Medulla oblongata (tissue), 1 donor: ENCODE data around the gene MTSS2.

Experiments
- DNase-seq: peaks from one replicate; pipeline ENCODE4 v3.0.0-alpha.2; 2015; ENCODE audit errors: extremely low spot score

The MTSS2 gene

DNA sequence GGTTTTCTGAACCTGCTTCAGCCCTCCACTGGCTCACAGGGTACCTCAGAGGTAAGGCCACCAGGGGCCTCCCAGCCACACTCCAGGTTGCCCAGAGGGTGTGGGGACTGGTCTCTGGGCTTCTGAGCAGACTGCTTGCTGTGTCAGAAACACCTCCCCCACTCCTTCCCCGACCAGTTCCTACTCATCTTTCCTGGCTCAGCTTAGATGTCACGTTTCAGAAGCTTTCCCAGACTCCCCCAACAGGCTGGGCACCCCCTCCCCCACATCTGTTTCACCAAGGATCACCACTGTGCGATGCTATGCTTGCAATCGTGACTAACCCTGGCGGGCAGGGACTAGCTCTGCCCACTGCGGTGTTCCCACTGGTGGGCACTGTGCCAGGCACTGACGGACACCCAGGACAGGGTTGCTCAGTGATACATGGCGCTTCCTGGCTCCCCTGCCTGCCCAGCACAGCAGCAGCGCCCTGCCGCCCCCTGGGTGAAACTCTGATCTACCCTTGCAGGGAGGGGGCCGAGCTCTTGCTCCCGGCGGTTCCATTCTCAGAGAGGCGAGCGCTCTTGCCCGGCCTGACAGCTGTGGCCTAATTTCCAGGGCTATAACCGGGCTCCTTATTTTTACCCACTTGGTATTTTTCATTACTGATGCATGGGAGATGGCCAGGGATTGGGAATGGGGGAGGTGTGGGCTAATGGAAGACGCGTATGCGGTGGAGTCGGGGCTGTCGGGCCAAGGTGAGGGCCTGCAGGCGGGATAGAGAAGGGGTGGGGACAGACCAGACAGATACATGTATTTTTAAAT lies 29.4 kb upstream of the MTSS2 start:
- no peak for DNase-seq

- no peak for DNase-seq
These were observed 28.8 kb upstream of the MTSS2 start for GRCh38 chr16:70714581-70715054.

DNA sequence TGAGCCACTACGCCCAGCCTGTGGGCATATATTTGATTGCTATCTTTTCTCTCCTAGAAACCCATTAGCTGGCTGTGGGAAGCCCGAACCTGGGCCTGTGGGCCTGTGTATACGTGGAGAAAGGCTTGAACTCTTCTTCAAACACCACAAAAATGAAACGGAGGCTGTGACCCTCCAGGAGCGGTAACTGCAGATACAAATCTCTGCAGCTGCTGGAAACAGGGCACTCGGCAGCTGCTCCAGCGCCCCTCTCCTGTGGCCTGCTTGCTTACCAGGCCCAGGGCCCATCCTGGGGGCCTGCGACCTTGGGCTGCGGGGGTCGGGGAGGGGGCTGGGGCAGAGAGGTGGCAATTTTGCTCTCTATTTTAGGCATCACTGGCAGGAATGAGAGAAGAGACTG lies 28.0 kb upstream of the MTSS2 start:
- DNase-seq, result no peak

GRCh38 chr16:70713342-70713741 lies 27.5 kb upstream of the MTSS2 start:
- DNase-seq, result no peak

- no peak for DNase-seq
These were observed 27.1 kb upstream of the MTSS2 start for GRCh38 chr16:70712942-70713341.

DNA sequence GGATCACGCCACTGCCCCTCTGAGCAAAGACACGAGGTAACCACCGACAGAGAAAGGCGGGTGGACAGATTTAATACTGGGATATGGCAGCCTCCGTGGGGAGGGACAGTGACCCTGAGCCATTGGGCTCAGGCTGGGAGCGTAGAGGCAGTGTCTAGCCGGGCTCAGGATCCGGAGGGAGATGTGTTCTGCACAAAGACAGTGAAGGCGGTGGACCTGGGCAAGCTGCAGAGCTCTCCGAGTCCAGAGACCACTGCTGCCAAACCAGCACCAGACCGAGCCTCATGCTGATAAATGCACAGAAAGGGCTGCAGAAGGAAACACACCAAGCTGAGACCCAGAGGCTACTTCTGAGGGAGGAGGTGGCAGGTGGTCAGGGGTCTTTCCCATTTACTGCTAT lies 26.5 kb upstream of the MTSS2 start:
- no peak for DNase-seq

- no peak for DNase-seq
These were observed 25.6 kb upstream of the MTSS2 start for GRCh38 chr16:70711211-70712031.

GRCh38 chr16:70710422-70711210 lies 24.8 kb upstream of the MTSS2 start:
- no peak for DNase-seq

DNA sequence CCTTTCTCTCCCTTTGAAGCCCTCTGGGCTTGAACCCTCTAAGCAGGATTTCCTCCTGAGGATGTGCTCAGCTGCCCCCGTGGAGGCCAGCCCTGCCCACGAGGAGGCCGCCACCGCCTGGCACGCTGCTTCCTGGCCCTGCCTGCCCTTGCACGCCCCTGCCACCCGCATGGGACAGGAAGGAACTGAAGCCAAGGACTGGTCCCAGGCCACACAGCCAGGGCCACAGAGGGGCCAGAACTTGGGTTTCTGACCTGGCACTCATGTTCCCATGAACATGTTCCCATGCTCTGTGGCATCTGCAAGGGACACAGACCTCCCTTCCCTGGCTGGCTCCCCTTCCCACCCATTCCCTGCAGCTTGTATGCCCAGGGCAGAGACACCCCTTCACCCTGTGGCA lies 24.1 kb upstream of the MTSS2 start:
- no peak for DNase-seq

- no peak for DNase-seq
These were observed 23.6 kb upstream of the MTSS2 start for GRCh38 chr16:70709457-70709856.

GRCh38 chr16:70708366-70709246 lies 22.8 kb upstream of the MTSS2 start:
- DNase-seq, result no peak

DNA sequence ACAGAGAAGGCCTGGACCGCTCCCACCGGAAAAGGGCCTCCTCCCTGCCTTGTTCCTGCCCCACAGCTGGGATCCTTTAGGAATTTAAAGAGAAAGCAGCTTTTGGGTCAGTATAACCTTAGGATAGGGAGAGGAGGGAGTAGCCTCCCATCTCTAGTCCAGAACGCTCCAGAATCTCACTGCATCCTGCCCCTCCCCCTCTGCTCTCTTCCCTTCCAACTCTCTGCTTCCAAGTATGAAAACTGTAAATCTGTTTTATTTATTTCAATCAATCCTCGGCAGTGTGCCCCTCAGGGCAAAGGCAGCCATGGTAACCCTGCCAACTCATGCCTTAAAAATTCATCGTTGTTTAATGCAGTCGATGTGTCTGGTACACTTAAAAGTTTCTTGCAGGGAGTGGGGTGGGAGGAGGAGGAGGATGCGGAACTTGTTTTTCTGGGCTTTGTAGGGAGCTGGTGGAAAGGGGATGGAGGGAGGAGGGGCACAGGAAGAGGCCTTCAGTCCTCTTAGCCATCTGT lies 21.2 kb upstream of the MTSS2 start:
- no peak for DNase-seq

DNA sequence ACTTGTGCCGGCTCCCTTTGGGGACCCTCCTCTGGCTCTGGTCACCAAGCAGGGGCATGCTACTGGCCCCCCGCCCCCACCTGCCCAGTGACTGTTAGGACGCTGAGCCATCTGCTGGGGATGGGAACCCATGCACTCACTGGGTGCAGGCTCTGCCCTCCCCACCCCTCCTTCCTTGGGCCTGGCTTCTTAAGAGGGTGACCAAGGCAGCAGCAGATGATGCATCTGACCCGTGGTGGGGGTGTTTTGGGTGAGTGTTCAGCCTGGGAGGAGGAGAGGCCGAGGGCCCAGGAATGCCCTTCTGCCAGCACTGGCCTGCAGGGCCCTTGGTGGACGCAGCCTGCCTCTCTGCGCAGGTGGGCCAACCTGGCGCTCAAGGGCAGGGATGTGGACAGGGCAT lies 19.2 kb upstream of the MTSS2 start:
- no peak for DNase-seq

DNA sequence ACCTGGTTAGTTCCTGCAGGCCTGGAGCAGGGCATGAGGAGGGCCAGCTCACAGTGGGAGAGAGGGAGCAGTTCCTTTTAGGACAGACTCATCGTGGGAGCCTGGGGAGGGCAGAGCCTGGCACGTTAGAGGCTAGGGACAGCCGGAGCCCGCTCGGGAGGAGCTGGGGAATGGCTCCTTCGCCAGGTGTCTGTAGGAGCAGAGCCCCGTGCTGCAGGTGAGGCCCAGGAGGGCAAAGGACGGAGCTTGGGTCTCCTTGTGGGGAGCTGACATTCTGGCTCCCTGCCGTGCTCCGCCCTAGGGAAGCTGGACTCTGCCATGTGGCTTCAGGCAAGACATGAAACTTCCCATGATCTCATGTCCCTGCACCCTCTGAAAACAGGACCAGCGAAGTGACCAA lies 18.7 kb upstream of the MTSS2 start:
- no peak for DNase-seq

DNA sequence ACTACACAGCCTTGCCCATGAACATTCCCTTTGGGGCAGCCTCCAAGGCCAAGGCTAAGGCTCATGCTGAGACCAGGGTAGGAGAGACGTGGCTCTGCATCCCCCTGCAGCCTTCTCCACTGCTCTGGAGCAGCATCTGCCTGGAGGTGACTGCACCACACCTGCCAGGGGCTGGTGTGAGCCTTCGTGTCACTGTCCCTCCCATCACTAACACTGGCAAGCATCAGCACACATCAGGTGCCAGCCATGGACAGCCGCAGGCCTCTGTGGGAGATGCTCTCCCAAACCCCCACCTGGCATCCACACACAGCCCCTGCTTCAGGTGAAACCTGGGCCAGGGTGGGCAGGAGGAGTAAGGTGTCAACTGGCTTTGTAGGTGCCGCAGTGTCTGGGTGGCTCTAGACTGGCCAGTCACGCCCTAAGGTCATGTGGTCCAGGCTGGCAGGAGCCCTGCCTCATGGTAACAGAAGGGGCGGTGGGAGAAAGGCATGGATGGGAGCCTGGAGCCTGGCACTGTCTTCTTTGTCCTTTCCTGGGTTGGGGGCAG lies 18.1 kb upstream of the MTSS2 start:
- no peak for DNase-seq

DNA sequence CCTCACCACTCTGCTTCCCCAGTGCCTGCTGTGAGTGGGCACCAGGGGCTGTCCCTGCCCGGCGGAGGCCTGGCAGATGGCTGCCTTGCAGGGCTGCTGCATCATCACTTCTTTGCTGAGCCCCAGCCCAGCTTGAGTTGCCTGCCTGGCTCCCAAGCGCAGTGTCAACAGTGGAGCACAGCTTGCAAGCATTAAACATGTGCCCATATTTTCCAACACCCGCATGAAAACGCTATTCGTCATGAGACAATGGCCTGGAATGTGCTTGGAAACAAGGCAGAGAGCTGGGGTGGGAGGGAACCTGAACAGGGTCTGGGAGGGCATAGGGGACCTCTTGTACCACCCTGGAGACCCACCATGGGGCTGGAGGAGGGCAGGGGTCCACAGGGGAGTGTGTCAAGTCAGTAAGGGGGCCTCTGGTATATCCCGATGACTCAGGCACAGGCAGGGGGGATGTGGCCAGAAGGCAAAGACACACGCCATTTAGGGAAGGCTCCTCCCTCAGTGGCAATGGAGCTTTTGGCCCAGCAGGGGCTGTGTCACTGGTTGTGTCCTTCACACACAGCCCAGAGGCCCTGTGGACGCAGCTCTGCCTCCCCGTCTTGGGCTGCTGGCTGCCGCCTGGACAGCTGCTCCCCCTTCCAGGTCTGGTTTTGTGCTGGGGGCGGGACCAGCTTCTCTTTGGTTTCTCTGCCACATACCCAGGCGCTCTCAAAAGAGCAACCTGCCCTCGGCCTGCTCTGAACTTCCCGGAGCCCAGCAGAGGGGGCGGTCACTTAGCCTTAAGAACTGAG lies 17.4 kb upstream of the MTSS2 start:
- no peak for DNase-seq

- no peak for DNase-seq
These were observed 16.8 kb upstream of the MTSS2 start for GRCh38 chr16:70702624-70703023.

DNA sequence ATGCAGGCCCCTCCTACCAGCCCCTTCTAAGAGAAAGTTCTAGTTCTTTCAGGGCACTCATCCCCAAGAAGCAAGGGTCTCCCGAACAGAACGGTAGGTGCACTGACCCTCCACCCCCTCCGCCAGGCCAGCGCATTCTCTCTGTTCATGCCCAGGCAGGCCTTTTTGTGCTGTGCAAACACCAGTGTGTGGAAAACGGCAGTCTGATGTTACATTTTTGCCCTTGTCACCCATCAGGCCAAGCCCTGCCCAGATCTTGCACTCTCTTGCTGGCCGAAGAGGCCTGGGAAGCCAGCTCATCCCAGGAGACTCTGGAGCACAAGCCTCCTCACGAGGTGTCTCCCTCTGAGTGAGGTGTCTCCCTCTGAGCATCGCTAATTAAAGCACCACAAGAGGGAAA lies 16.1 kb upstream of the MTSS2 start:
- DNase-seq, result no peak

DNA sequence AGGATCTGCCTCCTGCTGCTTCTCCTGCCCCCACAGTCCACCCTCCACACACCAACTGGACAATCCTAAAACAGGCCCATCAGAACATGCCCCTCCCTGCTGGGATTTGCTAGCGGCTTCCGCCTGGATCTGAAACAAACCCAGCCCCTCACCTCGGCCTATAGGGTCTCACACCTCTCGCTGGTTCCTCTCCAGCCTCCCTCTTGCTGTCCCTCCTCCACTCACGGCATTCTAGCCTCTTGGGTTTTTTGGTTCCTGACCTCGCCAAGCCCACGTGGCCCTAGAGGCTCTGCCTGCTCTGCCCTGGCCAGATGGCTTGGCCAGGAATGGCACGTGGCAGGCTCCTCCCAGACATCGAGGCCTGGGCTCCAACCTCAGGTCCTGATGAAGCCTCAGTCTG lies 15.7 kb upstream of the MTSS2 start:
- DNase-seq, result no peak

- DNase-seq, result no peak
These were observed 15.2 kb upstream of the MTSS2 start for GRCh38 chr16:70701036-70701435.
